ENCODE measurements around the gene AMIGO3.
"Not testable (repeated sequence)": the region's sequence is repeated elsewhere in the genome, so short reads cannot be mapped to it uniquely, and the experiment has no call there.

AMIGO3 gene, protein sequence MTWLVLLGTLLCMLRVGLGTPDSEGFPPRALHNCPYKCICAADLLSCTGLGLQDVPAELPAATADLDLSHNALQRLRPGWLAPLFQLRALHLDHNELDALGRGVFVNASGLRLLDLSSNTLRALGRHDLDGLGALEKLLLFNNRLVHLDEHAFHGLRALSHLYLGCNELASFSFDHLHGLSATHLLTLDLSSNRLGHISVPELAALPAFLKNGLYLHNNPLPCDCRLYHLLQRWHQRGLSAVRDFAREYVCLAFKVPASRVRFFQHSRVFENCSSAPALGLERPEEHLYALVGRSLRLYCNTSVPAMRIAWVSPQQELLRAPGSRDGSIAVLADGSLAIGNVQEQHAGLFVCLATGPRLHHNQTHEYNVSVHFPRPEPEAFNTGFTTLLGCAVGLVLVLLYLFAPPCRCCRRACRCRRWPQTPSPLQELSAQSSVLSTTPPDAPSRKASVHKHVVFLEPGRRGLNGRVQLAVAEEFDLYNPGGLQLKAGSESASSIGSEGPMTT

DNA sequence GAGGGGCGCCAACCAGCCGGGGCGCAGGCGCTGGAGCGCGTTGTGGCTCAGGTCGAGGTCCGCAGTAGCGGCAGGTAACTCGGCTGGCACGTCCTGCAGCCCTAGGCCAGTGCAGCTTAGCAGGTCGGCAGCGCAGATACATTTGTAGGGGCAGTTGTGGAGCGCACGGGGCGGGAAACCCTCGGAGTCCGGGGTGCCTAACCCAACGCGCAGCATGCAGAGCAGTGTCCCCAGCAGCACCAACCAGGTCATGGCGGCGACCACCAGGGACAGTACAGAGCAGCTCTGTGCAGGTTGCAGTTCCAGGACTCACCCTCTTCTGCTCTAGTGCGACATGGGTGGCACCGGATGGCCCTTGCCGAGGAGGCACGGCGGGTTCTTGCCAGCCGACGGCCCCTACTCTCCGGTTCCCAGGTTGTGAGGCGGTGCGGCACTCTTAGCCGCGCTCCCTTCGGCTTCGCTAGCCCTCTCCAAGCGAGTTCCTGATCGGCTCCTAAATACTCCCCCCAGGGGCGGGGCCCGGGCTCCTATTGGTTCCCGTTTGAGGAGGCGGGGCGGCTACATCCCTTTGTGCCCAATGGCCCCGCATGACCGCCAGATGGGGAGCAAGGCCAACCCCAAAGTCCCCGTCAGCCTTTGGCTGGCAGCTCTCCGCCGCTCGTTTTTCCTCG, at the start of gene AMIGO3:
Gene AMIGO3, minus strand, starts transcription at position 471 of the 671 bp plus-strand sequence. Its CDS starts 219 bp downstream, at position 252.
- DNase-seq (ENCODE audit: low spot score), result peak; percentile 90

DNA sequence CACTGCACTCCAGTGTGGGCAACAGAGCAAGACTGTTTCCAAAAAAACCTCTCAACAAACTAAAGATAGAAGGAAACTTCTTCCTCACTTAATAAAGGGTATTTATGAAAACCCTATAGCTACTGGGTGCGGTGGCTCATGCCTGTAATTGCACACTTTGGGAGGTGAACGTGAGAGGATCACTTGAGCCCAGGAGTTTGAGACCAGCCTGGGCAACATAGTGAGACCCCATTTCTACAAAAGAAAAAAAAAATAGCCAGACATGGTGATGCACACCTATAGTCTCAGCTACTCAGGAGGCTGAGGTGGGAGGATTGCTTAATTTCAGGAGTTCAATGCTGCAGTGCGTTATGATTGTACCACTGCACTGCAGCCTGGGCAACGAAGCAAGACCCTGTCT, 44.5 kb upstream of the AMIGO3 start:
- no peak for DNase-seq (ENCODE audit: low spot score)

DNA sequence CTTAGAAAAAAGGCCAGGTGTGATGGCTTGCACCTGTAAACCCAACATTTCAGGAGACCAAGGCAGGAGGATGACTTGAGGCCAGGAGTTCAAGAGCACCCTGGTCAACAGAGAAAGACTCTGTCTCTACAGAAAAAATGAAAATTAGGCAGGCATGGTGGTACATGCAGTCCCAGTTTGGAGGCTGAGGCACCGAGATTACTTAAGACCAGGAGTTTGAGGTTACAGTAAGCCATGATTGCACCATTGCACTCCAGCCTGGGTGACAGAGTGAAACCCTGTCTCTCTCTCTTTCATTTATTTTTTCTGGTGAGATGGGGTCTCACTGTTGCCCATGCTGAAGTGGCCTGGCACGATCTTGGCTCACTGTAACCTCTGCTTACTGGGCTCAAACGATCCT, 42.2 kb upstream of the AMIGO3 start:
- no peak for DNase-seq (ENCODE audit: low spot score)

DNA sequence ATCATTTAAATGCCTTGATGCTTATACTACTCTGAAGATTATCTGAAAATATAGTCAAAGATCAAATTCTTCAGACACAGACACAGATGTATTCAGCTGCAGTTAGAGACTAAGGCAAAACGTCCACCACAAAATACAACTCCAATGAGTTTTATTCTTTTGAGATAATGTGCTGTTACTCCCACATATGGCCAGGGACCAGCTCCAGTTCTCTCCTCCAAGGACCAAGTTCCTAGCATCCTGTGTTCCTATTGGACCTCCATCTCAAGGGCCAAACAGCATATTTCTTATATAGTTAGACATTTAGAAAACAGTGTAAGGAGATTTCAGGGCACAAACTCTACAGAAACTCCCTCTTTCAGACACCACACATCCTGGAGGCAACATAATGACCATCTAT, 39.7 kb upstream of the AMIGO3 start:
- no peak for DNase-seq (ENCODE audit: low spot score)

DNA sequence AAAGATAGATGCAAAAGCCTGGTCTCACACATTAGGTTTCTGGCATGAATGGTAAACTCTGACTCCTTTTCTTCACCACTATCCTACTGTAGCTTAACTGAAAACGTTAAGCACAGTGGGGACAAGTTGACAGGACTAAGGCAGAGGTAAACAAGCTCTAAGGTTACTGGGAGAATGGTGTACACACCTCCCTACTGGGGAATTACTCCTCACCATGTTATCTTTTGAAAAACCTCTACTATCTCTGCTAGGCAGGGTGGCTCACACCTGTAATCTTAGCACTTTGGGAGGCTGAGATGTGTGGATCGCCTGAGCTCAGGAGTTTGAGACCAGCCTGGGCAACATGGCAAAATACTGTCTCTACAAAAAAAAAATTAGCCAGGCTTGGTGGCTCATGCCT, 37.7 kb upstream of the AMIGO3 start:
- no peak for DNase-seq (ENCODE audit: low spot score)

DNA sequence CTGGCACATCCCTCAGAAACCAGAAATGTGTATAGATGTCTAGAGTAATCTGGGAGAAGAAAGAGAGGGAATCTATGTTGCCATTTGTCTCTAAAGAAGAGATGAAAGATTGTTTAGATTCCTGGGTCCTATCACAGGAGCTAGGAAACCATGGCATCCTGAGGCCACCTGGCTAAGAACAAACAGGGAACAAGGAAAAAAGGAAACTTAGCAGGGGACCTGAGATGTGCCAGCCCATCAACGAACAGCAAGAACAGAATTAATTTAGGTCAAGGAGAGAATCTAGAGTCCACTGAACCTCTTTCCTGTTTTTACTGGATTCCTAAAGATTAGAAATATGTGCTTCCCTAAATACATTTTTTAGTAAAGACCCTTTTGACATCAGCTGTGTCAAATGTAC, 36.6 kb upstream of the AMIGO3 start:
- DNase-seq (ENCODE audit: low spot score), result no peak

DNA sequence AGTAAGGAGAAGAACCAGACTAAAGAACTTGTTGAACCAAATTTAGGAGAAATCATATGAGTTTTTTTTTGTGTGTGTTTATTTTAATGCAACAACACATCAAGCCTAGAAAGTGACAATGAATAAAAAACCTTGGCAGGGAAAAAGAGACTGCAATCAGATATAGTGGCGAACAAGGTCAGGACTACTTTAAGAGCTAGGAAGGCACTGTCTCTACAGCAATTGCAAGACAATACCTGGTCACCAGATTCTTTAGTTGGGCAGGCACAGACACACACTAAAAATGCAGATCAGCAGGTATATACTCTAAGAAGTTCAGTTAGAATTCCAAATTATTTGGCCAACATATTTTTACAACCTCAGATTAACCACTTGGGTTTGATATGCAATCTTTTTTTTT, 35.1 kb upstream of the AMIGO3 start:
- DNase-seq (ENCODE audit: low spot score), result no peak

DNA sequence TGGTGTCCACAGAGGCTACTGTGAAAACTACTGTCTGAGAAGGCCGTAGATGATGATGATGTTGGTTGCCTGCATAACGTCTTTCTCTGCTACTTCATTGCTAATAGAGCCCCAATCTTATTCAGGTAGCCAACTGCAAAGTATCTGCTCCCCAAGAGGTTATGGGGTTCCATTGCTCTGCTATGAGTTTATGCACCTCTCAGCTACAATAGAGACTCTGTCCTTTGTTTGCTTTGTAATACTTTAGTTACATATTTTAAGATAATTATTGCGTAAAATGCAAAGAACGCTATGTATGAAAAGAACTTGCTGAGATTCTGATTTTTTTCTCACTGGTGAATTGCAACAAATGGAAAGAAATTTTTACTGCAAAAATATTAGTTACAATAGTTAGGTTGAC, 32.0 kb upstream of the AMIGO3 start:
- no peak for DNase-seq (ENCODE audit: low spot score)

DNA sequence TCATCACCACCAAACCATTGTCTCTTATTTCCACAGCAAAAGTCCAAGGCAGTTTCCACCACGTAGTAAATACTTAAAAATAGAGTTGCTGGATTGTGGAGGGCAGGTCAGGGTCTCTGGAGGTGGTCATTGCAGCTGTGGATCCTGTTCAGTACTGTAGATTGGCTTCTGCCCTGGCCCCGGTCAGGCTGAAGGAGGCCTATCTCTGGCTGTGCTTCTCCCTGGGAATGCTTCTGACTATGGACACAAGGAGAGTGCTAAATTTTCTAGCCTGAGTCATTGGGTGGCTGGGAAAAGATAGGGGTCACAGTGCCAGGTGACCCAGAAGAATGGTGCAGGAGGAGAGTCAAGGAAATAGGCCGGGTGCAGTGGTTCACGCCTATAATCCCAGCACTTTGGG, 30.6 kb upstream of the AMIGO3 start:
- DNase-seq (ENCODE audit: low spot score), result no peak

DNA sequence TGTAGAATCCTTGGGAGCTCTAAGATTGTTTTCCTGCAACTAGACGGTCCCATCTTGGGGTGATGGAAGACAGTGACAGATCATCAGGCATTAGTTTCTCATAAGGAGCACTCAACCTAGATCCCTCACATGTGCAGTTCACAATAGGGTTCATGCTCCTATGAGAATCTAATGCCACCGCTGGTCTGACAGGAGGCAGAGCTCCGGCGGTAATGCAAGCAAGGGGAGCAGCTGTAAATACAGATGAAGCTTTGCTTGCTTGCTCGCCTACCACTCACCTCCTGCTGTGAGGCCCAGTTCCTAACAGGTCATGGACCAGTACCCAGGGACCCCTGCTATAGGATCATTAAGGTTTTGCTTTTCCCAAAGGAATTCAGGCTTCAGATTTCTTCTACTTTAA, 29.4 kb upstream of the AMIGO3 start:
- DNase-seq (ENCODE audit: low spot score), result not testable (repeated sequence)

DNA sequence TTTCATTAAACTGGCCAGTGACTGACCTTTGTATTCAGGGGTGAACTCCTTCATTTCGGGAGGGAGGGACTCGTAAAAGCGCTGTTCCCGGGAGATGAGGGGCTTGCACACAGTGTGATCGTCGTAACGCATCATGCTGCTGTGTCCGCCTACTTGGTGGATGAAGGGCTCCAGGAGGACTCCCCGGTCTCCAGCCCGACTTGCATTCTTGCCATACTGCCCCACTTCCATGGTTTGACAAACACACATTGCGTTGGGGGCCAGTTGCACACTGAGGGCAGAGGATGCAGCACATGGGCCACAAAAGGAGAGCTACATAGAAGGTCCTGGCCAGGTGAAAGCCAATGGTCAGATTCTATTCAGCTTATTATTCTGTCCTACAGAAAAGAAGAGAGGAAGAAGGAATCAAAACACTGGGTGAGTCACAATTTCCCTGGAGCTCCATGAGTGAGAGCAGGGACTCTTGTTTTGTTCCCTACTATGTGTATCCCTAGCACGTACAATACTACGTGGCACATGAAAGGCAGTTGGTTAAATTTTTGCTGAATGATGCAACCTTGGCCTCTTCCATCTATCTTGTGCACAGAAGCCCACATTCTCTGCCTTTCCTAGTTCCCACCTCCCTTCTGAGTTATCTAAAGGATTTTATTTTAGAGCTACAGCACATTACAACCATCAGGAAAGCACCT, 28.5 kb upstream of the AMIGO3 start:
- no peak for DNase-seq (ENCODE audit: low spot score)

DNA sequence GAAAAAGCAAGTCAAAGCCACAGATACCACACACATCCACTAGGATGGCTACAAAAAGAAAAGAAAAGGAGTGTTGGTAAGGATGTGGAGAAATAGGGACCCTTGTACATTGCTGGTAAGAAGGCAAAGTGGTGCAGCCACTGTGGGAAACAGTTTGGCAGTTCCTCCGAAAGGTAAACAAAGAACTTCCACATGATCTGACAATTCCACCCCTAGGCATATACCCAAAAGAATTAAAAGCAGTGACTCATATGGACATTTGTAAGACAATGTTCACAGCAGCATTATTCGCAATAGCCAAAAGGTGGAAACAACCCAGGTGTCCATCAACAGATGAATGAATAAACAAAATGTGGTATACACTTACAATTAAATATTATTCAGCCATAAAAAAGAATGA, 26.5 kb upstream of the AMIGO3 start:
- DNase-seq (ENCODE audit: low spot score), result no peak

DNA sequence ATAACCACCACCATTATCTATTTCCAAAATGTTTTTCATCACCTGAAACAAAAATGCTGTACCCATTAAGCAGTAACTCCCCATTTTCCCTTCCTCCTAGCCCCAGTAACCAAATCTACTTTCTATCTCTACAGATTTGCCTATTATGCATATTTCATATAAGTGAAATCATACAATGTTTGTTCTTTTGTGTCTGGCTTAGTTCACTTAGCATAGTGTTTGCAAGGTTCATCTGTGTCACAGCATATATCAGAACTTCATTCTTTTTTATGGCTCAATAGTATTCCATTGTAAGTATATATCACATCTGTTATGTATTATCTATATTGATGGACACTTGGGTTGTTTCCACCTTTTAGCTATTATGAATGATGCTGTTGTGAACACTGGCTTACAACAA, 20.9 kb upstream of the AMIGO3 start:
- no peak for DNase-seq (ENCODE audit: low spot score)

DNA sequence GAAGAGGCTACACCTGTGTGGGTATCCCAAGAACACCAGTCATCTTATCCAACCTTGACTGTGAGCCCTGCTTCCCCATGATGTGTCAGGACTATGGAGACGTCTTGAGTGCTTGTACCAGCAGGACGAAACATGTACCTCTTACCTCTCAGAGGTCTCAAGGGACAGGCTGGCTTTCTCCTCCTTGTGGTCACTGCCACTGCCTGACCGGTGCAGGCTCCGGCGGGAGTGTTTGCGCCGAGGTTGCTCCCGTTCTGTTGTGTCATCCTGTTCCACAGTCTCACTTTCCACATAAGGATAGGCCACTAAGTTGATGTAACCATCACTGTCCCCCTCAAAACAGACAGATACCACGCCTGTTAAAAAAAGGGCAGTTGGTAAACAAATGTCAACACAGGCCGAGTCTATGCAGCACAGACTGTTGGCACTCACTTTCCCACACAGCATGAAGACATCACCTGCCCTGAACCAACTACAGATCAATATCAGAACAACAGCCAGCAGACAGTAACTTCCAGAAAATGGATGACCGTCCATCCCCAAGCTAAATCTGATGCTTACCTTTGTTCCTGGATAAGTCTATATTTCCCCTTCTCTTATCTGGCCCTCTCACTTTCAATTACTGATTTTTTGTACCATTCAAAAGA, 18.7 kb upstream of the AMIGO3 start:
- no peak for DNase-seq (ENCODE audit: low spot score)

DNA sequence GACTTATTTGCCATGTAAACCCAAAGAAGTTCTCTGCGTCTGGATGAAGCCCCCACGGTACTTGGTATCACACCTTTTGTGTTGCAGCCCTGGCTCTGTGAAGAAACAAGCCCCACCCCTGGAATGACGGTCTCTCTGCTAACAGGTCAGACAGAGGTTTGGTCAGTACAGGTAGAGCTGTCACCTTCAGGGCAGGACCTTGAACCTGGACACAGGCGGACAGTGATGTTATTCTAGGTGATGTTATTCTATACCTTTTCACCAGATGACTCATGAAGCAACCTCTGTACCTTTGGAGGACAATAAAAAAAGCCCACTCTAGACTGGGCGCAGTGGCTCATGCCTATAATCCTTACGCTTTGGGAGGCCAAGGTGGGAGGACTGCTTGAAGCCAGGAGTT, 15.3 kb upstream of the AMIGO3 start:
- DNase-seq (ENCODE audit: low spot score), result no peak

DNA sequence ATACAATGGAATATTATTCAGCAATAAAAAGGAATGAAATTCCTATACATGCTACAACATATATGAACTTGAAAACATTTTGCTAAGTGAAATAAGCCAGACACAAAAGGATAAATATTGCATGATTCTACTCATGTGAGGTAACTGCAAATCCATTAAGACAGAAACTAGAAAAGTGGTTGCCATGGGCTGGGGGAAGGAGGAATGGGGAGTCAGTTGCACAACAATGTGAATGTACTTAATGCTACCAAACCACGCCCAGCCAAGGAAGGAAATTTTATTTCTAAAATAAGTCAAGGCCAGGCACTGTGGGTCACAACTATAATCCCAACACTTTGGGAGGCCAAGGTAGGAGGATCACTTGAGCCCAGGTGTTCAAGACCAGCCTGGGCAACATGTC, 14.1 kb upstream of the AMIGO3 start:
- no peak for DNase-seq (ENCODE audit: low spot score)

DNA sequence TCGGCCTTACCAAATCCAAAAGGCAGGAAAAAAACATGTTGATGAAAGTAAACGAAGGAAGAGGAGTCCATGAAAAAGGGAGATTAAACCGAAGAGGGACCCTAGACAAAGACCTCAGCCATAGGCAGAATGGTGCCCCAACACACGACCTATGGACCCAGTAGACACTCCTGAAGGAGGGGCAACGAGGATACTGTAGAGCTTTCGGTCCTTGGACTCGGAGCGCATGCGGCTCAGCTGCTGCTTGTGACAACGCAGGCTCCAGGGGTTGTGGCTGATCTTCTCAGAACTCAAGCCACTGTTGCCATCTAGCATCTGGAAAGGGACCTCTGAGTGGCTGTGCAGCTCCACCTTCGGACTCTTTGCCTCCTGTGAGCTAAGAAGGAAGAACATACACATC, 13.1 kb upstream of the AMIGO3 start:
- DNase-seq (ENCODE audit: low spot score), result no peak

DNA sequence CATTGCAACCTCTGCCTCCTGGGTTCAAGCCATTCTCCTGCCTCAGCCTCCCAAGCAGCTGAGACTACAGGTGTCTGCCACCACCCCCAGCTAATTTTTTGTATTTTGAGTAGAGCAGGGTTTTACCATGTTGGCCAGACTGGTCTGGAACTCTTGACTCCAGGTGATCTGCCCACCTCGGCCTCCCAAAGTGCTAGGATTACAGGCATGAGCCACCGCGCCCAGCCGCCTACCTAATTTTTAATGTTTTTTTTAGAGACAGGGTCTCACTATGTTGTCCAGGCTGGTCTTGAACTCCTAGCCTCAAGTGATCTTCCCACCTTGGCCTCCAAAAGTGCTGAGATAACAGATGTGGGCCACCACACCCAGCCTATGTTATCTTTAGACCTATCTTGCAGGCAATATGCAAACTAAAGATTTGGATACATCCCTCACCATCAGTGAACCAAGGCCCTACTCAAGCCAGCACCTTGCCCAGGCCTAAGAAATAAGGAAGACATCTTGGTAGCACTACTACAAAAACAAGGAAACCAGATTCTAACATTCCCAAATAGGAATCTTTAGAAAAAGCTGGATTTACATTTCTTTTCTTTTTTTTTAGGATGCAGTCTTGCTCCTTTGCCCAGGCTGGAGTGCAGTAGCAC, 10.6 kb upstream of the AMIGO3 start:
- DNase-seq (ENCODE audit: low spot score), result no peak

DNA sequence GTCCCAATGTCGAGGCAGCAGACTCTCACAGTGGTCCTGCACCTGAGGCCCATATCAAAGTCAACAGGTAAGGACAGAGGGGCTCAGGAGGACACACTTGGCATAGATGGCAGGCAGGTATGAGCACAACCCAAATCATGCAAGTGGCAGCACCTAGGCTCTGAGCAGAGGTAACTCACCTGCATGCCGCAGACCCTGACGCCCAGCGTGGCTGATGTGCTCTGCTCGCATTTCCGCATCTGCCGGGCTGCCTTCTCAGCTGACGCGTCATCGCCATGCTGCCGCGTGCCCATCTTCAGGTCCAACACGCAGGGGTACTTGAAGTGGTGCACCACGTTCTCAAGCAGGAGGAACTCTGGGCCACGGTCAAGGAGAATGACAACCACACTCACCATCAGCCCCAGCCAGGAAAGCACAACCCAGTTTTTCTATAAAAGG, 8.5 kb upstream of the AMIGO3 start:
- no peak for DNase-seq (ENCODE audit: low spot score)

DNA sequence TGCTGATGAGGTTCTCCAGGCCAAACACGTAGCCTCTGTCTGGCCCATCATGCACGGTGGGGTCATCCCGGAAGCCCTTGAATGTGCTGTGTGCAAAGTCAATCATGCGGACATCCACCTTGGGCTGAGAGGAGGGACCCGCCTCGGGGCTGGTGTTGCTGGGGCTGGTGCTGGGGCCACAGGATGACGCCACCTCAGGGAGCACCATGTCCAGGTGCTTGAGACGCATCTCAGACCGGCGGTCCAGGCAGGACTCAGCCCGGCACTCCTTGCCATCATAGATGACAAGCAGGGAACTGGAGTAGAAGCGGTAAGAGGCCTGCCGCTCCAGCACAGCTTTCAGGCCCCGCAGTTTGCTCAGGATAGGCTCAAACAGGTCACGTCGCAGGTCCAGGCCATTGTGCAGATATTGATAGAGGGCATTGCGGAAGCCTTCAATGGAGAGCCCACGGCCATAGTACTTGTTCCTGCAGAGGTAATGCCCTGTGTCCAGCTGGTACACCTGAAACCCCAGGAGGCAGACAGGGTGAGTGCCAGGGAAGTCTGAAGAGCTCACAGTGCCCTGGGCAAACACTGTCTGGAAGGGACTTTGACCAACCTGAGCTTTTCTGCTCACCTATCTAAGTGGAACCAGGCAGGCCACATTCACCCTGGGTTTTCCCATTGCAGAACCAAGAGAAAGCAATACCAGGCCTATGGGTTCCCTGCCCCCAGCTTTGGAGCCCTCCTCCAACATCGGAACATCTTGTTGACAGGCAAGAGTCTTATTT, 7.9 kb upstream of the AMIGO3 start:
- DNase-seq (ENCODE audit: low spot score), result no peak
